Left cardiac atrium (tissue), 4 donors: ENCODE data around the gene CHCHD4. TPM values are rescaled to one million over a fixed set of nuclear protein-coding genes. Genes with fewer than 3 reads are reported as not detected.

Experiments
- ATAC-seq, 2 donors: fragments of 200-7000 bp; cut with Tn5 transposase; one replicate each; pipeline ENCODE4 v1.9.1; 2020; ENCODE audit warnings: mild to moderate bottlenecking in 2 of 2, moderate library complexity in 2 of 2
- DNase-seq: peaks from one replicate; pipeline ENCODE4 v3.0.0-alpha.2; 2020
- intact Hi-C, 2 donors: fragments of 100-400 bp; cut with DNase I; formaldehyde crosslinking; loops; one replicate each; pipeline versions ENCODE4 v1.14.1 to v1.15.1; 2022 to 2023
- long read RNA-seq: library from polyadenylated mRNA; unstranded; transcript quantifications from one replicate; pipeline ENCODE4 v2.0.0, GENCODE V29; 2021
- total RNA-seq, 2 donors: library from RNA; stranded (reverse); fragmentation: NEBNext Ultra II Directional; extraction: Animal tissue kit (Norgen Biotek cat#: 25700); gene quantifications; one replicate each; pipeline ENCODE4 v1.2.1, GENCODE V29; 2021
- donor health status: DM: no; HTN: yes; CAD: no.
- donor health status: DM: no; HTN: yes; CAD: no; lungs with severe emphysema.
- donor health status: DM: yes; HTN: yes; CAD: no.
- donor health status: Dilated cardiomyopathy.

CHCHD4 gene
- 10 to 100 TPM; 21.8 to 25.9 TPM for total RNA-seq
- long read RNA-seq, transcript CHCHD4-202 (3 exons, 1,405 nt) = major isoform, 10 of 21 reads
- long read RNA-seq, partial matches to known transcripts = 0 of 21 reads
- long read RNA-seq, other reads (novel, unspliced or antisense) = 8 of 21 reads

DNA sequence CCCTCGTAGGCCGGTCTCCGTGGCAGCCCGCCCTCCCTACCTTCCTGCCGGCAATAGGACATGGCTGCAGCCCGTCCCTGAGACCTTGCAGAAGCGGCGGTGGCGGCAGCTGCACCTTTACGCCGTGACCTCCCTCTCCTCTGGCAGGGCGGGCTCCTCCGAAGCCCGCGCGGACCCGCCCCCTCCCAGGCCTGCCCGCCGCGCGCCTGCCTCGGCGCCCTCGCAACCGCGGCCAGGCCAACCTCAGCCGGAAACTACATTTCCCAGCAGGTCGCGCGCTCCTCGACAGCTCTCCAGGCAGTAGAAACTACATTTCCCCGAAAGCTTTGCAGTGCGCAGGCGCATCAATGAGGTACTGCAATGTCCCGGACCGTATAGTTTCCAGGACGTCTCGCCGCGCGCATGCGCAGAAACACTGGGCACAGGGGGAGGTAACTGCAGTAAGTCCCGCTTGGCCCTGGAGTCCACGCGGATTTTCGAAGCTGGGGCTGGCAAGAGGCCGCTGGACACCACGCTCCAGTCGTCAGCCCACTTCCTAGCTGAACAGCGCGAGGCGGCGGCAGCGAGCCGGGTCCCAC lies at the start of gene CHCHD4, which contains the start of gene TMEM43:
CHCHD4 (minus strand) TSS at position 256 of the 578 bp plus-strand sequence; CDS start at position 62, 194 bp downstream.
TMEM43 (plus strand) TSS at position 438 of the 578 bp plus-strand sequence. CDS start 142 bp downstream, outside the sequence.
- DNase-seq (peak; percentile 100), ATAC-seq (peak; percentile 92 to 93)
- intact Hi-C loops = loop anchor here in 1 of 2 donors (5.0 to 10.0 kb wide), 2 partner anchors 53 to 230 kb away; partner anchors contain the start of genes LSM3 and XPC

DNA sequence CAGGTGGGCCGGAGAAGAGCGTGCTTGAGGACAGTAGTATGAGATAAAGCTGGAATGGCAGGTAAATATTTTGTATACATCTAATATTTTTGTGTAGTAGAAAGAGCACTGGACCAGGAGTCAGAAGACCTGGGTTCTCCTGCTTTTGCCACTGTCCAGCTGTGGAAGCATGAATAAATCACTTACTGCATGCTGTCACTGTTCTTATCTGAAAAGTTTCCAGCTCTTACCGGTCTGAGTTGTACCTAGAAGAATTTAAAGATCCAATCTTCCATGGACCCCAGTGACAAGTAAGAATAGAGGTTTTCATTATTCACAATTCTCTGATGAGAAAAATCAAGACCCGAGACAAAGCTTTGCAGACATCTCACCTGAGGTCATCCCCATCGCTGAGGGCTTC lies 47.8 kb upstream of the CHCHD4 start:
- DNase-seq (no peak), ATAC-seq (no peak)
- intact Hi-C loops = no loop called here

DNA sequence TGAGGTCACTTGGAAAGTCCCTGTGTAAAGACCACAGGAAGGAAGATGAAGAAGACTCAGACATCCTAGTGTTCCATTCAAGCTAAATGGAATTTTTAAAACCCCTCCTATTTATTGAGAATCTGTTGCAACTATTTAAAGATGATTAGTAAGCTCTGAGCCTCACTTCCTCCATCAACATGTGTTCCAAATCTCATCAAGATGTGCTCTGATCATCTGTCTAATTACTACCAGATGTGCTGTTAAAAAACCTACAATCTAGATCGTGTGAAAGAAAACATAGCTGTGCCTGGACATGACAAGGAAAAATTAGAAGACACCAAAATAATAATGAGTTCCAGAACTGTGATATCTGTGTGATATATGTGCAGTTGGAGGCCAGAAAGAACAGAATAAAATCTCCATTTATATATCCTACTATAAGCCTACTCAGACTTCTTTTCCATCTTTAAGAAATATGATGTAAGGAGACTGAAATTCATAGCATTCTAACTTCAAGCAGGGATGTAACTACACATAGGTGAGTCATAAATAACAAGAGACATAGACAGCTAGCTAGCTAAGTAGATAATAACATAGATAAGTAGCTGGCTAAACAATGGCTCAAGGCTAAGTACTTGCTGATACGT lies 46.0 kb upstream of the CHCHD4 start:
- no peak for ATAC-seq
- no peak for DNase-seq
- intact Hi-C loops = no loop called here

DNA sequence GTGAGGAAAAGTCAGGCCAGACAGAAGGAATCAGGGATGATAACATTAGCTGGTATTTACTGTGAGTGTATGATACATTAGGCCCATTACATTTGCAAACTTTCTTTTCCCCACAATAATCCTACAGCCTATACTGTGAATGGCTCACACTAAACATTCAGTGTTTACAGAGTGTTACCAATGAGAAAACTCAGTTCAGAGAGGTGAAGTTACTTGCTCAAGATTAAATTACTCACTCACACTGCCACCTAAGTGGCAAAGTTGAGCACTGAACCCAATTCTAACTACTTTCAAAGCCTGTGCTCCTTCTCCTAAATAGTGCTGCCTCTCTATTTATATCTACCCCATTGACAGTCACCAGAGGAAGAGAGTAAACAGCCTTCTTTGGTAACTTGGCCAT lies 45.2 kb upstream of the CHCHD4 start:
- no peak for ATAC-seq
- intact Hi-C loops = no loop called here
- no peak for DNase-seq

DNA sequence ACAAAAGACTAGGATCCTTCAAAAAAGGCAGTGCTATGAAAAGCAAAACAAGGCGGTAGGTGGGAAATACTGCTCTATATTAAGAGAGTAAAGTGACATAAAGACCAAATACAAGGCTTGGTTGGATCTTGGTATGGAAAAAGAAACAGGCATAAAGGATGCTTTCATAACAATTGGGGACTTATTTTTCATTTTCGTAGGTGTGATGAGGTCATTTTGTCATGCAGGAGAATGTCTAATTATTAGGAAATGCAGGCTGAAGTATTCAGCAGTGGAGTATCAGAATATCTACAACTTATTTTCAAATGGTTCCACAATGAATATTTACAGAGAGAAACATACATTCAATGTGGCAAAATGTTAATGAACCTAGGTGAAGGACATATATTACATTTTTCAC lies 44.8 kb upstream of the CHCHD4 start:
- intact Hi-C loops = no loop called here
- no peak for DNase-seq
- no peak for ATAC-seq

DNA sequence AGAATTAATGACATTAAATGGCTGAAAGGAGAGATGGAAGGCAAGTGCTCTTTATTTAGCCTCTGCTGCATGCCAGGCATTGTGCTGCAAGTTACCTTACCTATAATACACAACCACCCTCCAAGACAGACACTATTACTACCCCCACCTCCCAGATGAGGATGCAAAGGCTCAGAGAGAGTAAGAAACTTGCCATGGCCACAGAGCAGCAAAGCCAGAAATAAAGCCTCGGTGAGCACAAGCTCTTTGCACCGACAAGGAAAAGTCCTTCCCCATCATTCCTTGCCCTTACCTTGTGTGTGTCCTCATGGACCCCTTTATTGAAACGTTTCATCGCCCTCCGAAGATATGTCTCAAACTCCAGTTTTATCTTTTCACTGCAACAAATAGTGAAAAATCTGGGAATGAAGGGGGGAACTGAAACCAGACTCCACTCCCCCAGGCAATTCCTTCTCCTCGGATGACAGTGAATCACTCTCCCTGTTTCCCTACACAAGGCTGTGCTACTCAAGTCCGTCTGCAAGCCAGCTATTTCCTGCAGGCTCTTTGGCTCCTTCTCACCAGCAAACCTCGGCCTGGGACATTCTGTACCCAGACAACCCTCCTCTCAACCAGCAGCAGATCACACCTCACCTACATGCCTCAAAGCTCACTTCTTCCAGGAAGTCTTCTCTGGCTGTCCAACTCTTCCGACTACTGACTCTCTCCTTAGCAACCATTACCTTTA lies 42.4 kb upstream of the CHCHD4 start:
- intact Hi-C loops = no loop called here
- ATAC-seq (no peak), DNase-seq (no peak)

DNA sequence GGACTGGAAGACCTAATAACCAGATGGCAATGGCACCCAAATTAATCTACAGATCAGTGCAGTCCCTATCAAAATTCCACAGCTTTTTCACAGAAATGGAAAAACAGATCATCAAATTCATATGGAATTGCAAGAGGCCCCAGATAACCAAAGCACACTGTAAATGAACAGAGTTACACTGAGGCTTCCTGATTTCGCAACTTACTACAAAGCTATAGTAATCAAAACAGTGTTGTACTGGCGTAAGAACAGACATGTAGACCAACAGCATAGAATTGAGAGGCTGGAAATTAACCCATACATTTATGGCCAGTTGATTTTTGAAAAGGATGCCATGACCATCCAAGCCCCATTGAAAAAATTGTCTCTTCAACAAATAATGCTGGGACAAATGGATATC lies 37.5 kb upstream of the CHCHD4 start:
- intact Hi-C loops = no loop called here

DNA sequence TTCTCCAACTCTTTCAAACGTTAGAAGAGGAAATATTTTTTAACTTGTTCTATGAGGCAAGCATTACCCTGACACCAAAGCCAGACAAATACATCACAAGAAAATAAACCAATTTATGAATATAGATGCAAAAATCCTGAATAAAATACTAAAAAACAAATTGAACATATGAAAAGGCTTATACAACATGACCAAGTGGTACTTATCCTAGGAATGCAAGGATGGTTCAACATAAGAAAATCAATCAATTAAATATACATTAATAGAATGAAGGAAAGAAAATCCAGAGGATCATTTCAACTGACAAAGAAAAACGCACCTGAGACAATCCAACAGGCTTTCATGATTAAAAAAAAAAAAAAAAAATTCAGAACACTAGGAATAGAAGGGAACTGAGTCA lies 36.6 kb upstream of the CHCHD4 start:
- DNase-seq = no peak
- no peak for ATAC-seq
- intact Hi-C loops = no loop called here

More for the DNA sequence above, 37.5 kb upstream of the CHCHD4 start:
- DNase-seq = no peak
- ATAC-seq = no peak

DNA sequence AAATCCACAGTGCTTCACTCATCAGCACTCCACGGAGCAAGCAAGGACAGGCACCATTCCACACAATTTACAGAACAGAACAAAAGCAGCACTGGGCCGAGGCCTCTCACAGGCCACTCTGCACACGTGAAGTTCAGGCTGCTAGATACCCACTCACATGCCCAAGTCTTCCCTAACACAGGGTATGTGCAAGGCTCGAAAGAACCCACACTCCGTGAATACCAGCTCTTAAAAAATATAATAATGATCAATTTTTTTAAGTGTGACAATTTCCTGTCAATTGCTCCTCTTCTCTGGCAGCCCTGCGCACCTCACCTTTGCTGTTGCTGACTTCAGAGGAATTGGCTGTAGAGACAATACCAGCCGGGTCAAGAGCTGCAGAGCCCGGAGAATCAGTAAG lies 34.8 kb upstream of the CHCHD4 start:
- ATAC-seq (no peak), DNase-seq (no peak)
- intact Hi-C loops = no loop called here

DNA sequence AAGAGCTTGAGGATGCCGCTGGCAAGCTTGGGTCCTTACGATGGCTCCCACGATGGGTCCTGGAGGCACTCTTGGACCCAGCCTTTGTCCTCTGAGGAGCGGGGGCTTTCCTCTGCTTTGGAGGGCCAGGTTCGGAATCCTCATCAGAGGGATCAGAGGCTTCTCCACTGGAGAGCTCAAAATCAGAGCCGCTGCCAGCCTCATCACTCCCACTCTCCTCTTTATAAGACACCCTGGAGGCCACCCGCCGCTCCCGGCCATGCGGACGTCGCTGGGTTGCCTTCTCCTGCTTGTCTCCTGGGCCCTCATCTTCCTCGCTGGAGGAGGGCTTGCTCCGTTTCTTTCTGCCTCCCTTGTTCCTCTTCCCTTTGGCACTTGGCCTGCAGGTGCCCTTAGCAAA lies 33.7 kb upstream of the CHCHD4 start:
- intact Hi-C loops = no loop called here
- no peak for DNase-seq
- no peak for ATAC-seq

DNA sequence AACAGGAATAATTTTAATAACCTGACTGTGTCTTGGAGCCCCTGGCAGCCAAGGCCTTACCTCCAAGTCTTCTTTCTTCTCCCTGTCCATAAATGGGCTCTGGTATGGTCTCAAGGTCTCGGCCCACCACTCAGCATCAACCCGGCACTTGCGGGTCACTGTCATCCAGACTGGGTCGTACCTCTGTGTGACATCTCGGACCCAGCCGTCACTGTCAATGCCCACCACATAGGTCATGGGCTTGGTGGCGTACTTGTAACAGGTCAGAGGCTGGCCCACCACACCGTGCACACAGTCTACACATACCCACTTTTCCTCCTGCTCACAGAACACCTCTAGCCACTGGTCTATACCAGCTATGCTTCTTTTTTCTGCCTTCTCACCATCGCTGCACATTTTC lies 33.3 kb upstream of the CHCHD4 start:
- DNase-seq (no peak), ATAC-seq (no peak)
- intact Hi-C loops = no loop called here

DNA sequence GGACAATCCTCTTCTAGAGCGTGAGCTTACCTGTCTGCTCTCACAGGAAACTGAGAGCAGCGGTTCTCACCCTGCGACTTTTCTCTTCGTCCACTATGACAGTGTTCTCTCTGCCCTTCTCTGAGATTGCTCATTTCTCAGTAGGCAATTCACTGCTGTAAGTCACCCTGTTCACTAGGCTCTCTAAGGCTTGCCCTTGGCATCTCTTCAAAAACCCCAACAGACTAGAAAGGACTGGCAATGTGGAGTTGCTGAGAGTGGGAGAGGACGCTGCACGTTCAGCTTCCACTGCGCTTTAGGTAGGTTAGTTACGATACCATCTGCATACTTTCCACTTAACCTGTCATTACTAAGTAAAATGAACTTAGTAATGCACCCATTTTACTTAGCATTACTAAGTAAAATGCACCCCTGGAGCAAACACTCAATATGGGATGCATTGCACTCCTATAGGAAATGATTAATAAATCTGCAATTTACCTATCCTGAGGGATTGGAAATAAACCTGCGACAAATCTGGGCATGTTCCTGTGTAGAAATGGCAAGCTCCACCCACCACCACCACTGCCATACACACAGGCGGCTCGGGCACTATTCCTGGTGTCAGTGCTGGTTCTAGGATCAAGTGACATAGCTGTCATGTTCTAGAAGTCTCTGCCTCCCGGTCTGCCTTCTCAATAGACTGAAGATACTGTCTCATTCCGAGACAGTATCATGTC lies 32.3 kb upstream of the CHCHD4 start:
- intact Hi-C loops = no loop called here
- ATAC-seq = no peak
- DNase-seq = no peak

DNA sequence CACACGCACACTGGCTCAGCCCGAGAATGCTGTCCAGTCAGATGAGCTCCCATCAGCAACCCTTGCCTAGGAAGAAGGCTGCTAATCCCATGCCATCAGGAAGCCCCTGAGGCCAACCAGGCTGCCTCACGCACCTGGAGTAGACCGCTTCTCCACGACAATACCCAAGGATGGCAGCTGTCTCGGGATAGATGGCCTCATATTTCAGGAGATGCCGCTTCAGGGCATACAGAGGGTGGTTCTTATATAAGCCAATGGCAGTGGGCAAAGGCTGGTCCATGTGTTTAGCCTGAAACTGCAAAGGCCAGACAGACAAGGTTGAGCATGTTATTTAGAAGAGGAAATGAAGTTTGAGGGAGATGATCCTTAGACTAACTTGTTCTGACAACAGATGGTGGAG lies 31.5 kb upstream of the CHCHD4 start:
- DNase-seq (no peak), ATAC-seq (no peak)
- intact Hi-C loops = no loop called here

DNA sequence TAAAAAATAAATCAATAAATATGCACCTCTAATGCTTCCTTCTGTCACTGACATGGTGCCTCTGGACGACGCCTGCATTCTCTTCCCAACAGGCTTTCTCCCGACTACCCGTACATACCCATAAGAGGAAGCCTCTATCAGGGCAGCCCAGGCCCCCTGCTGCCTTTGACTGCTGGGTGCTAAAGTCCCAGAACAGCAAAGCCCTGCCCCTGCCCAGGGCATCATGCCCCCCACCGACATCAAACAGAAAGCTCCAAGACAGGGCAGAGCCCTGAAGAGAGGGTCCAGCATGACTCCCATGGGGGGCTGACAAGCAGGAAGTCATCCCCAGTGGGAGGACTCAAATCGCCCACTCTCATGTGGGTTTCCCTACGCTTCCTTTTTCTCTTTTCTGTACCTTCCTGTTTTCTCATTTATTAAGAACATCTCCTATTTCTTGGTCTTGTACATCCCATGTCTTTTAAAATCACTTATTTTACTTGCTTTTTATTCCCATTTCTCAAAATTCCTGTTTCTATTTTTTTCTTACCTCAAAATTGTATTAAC lies 30.3 kb upstream of the CHCHD4 start:
- intact Hi-C loops = no loop called here
- no peak for DNase-seq
- no peak for ATAC-seq

DNA sequence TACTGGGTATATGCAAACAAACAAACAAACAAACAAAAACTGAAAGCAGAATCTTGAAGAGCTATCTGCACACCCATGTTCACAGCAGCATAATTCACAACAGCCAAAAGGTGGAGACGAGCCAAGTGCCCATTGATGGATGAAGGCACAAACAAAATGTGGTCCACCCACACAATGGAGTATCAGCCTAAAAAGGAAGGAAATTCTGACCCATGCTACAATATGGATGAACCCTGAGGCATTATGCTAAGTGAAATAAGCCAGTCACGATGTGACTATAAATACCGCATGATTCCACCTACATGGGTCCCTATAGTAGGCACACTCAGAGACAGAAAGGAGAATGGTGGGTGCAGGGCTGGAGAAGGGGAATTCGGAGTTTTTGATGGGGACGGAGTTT lies 29.6 kb upstream of the CHCHD4 start:
- ATAC-seq = no peak
- no peak for DNase-seq
- intact Hi-C loops = no loop called here

DNA sequence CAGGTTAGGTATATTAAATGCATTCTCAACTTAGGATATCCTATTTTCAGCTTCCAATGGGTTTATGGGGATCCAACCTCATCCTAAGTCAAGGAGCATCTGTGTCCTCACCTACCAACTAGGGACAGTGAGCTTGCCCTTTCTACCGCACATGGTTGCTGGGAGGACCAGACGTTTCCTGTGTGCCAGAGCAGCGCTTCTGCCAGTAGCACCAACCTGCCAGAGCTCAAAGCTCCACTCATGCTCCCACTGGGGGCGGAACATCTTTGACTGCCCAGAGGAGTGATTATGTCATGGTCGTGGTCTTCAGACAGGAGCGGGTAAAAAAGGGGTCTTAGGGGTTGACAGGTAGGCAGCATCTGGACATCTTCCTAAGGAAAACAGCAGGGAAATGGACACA lies 29.0 kb upstream of the CHCHD4 start:
- DNase-seq = no peak
- intact Hi-C loops = no loop called here
- ATAC-seq = no peak

DNA sequence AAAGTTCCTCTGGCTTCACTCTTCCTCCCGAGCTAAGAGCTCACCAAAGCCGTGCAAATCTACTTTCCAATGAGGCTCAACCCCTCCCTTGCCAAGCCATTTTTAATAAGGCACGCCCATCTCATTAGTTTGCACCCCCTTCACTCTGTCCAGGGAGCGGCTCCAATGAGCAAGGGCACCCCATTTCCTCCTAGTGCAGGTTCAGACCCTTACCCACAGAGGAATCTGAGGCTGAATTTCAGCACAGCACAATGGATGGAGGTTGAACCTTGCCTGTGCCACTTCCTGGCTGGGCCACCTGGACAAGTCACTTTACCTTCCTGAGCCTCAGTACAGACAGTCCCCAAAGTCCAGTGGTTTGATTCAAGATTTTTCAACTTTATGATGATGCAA lies 28.3 kb upstream of the CHCHD4 start:
- intact Hi-C loops = no loop called here
- DNase-seq (no peak), ATAC-seq (no peak)

DNA sequence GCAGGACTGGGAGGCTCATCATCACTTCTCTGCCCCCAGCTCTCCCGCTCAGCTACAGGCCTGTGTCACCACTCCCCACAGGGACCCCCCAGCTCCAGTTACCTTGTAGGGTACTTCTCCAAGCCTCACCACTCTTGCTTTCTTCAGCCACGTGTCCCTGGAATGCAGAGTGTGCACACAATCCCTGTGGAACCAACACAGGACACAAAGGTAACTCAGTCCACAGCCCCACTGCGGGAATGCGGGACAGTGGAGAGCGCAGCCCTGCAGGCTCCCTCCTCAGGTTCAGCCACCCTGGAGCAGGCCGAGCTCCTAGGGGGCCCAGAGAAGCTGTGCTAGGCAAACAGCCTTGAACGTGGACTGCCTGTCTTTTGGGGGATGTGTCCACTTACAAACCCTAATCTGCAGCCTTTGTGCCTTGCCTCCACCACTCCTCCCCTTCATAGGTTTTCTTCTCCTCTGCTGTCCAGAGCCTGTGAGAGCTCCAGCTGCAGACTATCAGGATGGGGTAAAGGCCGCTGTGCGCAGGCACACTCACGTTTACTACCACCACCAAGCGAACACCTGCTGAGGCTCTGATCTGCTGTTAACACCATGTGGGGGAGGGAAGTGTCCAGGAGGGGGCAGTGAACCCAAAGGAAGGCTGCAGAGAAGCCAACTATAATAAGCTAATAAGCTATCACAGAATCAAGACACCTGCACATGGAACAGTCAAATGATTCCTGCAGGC lies 27.7 kb upstream of the CHCHD4 start:
- DNase-seq (no peak), ATAC-seq (no peak)
- intact Hi-C loops = no loop called here
